Fibroblast of the conjunctiva (primary cell): ENCODE measurements around the gene SPCS2.
A peak's percentile ranks its signal among the peaks of the same experiment; 100 is the strongest.

Experiments used
- DNase-seq: peaks from one replicate; pipeline ENCODE4 v3.0.0-alpha.2; 2010; ENCODE audit warnings: low read depth

The SPCS2 gene

DNA sequence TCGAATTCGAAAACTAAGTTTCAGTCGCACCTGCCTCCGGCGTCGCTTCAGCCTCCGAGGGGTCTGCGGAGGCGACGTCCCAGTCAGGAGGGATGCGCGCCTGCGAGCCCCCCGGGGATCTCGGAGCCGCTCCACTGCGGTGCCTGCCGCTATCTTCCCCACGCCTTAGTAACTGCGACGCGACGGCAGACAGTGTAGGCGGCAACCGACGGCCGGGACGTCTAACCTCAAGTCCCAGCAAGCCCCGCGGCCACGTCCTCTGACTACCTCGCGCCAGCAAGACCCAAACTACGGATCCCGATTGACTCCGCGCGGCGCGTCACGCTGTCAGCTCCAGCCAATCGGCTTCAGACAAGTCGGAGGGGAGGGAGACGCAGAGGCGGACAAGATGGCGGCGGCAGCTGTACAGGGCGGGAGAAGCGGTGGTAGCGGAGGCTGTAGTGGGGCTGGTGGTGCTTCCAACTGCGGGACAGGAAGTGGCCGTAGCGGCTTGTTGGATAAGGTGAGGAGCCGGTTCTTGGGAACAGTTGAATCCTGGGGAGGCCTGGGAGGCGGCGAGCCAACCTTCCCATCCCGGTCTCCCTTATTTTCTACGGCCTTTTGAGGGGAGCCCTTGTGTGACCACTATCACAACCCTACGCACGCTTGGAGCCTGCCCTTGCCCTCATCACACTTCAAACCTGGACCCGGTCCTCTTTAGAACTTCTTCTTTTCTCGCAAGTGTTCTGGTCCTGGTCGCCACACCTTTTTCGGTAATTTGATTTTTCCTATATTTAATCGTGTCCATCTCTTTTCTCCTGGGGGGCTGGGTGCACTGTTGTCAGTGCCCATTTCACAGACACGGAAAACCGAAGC lies at the start of gene SPCS2, which contains the start of gene XRRA1:
Gene SPCS2 (plus strand): TSS at position 369 of the 855 bp plus-strand sequence. CDS start 20 bp downstream, at position 389.
Gene XRRA1 (minus strand): TSS at position 194 of the 855 bp plus-strand sequence. CDS start 8,213 bp downstream, outside the sequence.
- peak; percentile 97 for DNase-seq

- no peak for DNase-seq
Measured at GRCh38 chr11:74902342-74902741, 46.7 kb upstream of the SPCS2 start.

GRCh38 chr11:74905326-74905725 lies 43.7 kb upstream of the SPCS2 start:
- DNase-seq = no peak

DNA sequence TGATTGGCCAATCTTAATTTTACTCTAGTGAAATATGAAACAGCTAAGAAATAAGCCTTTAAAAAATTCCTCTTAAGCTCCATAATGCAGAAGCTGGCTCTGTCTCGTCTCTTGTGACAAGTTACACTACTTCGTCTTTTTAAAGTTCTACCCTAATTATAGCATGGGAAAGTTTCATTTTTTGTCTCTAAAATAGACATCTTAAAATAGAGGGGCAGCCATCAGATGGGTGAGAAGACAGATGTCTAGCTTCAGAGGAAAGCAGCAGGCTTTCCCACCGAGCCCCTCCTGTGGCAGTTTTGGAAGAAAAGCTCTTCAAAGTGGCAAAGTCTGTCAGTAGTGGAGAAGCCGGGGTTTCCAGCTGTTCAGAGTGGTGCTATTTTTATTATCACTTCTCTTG lies 39.7 kb upstream of the SPCS2 start:
- DNase-seq = no peak

DNA sequence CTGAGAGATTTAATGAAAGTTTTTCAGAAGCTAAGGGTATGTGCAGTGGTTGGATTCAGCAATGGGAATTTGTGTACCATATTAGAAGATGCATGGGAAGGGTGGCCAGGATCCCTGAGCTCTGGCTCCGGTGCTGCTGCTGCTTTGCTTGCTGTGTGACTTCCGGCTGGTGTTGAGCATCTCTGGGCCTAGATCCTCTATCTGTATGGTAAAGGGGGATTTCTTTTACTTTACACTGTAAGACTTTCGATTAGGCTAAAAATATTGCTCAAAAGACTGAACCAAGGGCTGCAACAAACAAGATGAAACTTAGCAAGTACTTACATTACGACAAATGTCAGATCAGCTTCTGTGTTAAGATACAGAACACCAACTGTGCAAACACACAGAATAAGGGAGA lies 39.3 kb upstream of the SPCS2 start:
- no peak for DNase-seq

GRCh38 chr11:74923125-74923524 lies 25.9 kb upstream of the SPCS2 start:
- no peak for DNase-seq

DNA sequence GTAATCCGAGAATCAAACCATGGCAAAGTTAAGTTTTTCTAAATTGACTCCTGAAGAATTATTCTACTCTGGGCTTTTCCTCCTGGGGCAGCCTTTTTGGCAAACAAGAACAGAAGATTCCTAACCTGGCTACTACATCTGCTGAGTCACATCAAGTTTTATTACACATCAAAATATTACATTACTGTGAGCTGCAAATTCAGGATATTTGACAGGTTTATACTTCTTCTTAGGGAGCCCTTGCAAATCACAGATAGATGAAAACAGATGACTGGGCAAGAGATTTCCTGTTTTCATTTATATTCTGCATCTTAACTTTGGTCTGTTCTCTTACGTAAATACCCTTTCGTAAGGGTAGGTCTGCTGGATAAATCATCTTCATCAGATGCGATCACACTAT lies 23.8 kb upstream of the SPCS2 start:
- no peak for DNase-seq

DNA sequence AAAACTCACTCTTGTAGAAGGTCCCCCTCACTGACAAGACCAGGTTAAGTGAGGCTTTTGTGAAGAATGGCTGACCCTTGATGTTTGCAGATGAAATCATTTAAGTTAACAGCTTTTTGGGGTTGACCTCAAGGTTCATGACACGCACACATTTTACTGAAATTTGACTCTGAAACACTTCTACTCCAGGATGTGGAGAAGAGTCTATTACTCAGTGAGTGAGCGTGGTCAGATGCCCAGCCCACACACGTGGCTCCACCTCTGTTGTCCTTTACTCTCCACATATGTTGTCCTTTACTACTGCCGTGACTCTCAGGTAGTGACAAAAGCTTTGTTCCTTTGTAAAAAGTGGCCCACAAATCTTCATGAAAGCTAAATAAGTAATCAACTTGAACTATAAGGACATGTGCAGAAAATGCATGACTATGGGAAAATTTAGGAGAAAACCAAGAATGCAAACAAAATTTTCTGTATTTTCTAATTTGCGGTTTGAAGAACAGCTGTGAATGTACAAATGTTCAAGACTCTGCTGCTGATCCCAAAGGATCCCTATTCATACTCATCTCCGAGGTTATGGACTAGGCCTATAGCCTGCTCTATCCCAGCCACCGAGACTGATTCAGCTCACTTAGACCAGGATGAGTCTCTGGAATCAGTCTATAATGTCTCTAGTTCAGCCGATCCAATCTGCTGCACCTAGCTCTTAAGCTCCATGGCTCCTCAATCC lies 22.6 kb upstream of the SPCS2 start:
- no peak for DNase-seq

GRCh38 chr11:74927496-74927895 lies 21.6 kb upstream of the SPCS2 start:
- no peak for DNase-seq

DNA sequence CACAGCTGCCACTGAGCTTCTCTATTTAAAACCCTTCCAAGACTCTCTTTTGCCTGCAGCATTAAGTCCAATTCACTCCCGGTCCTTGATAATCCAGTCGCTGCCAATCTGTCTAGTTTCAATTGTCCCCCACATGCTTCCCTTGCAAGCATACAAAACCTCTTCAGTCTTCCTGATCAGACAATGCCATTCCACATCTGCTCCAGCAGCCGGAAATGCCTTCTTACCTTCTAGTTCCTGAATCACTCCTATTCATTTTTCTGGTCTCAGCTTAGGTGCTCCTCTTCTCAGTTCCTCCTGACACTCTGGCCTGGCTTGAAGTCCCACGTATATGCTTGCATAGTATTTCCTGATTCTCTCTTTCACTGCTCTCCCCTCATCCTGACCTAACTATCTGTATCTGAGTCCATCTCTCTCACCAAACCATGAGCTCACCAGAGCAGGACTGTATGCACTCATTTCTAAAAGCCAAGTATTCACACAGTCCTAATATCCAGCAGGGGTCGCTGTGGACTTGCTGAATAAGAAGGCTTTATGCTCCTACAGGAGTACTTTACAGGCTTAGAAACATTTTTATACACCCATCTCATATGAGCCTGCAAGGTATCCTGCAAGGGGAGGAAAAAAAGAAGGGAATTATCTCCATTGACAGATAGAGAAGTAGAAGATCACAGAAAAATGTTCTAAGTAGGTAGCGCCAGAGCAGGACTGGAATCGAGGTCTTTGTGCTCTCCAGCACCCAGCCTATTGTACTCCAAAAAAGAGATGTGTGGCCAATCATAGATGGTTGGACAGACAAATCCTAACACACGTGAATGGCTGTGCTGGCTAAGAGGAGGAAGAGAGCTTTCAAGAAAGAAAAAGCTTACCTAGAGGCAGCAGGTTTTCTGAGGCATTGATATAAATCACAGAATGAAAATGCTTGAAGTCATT lies 19.4 kb upstream of the SPCS2 start:
- peak; percentile 92 for DNase-seq

DNA sequence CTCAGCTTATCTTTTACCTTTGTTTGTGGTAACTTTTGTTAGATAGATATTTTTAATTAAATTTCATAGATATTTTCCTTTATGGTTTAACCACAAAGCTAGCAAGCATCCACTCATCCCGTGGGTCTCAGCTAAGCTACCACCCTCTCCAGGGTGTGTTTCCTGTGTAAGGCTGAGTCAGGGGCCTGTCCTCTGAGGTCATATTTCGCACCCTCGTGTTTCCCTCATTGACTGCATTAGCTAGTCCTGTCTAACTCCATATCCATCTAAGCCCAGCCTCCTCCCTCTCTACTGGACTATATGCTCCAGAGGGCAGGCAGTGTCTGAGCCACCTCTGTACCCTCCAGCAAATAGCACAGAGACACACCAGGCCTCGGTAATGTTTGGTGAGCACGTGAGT lies 16.9 kb upstream of the SPCS2 start:
- DNase-seq = no peak

DNA sequence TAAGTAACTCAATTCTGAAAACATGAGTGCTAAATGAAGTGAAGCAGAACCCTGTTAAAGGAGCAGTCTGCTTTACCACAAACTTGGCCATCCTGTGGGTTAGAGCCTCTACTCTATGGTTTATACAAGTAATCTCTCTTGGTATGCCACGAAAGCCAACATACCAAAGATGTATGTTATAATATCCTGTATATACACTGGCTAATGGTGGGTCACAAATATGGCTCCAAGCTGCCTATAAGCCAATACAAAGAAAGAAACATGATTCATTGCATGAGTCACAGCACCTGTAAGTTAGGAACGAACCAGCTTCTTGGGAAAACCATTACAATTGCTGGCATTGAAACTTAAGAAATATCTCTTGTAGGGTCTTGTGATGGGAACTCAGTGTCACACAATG lies 16.3 kb upstream of the SPCS2 start:
- no peak for DNase-seq

DNA sequence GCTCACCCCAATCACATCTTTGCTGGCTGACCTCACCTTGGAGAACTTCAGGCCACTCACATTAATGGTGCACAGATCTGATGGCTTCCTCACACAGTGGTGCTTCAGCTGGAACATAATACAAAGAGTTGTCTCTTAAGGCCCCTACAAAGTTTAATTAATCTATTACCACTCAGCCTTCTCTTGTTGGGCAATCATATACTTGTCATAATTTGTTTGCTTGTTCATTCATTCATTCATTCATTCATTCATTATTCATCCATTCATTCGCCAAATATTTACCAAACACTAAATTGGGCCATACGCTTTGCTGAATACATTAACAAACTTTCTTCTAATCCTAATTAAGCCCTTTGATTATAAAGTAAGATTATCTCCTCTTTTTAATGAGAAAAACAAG lies 15.3 kb upstream of the SPCS2 start:
- DNase-seq = no peak

GRCh38 chr11:74935285-74935684 lies 13.8 kb upstream of the SPCS2 start:
- no peak for DNase-seq

DNA sequence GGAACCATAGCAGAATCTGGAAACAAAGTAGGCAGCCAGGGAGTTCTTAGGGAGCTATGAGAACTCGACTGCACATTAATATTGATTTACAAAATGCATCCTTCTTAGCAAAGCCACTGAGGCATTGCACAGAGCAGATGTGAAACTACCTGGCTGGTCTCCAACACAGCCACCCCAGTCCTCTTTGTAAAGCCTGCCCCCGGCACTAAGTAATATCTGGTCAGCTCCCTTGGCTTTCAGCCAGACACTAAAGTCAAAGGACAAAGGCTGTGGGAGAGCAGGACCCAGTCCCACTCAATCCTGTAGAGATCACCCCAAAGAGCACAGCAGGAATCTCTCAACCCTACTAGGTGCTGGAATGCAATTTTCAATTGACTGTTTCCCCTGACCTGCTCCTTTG lies 13.0 kb upstream of the SPCS2 start:
- no peak for DNase-seq

GRCh38 chr11:74936976-74937375 lies 12.1 kb upstream of the SPCS2 start:
- no peak for DNase-seq

DNA sequence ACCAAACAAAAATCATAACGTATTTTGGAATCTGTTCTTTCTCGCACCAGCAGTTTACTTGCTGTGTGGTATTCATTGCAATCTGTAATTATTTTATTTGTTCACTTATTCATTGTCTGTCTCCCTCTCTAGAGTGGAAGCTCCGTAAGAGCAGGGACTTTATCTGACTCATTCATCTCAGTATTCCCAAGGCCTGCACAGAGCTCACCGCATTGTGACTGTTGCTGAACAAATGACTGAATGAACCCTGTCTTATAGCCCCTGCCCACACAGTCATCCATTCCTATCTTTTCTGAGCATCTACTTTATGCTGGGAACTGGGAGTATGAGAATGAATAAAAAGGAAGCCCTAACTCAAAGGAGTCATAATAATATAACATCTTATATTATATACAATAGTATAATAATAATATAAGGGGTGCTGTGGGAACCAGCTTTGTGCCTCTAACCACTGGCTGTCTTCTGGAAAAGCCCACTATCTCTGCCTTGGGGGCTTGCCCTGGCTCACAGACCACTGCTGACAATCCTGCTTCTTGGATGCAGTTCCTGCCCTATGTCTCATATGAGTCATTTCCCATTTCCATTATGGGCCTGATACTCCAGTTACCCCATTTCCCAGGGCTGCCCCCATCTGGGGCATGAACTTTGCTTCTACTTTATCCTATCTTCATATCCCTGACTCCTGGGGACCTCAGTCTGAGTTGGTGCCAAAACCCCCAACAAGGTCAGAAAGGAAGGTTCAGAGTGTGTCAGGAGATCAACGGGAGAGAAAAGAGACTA lies 11.2 kb upstream of the SPCS2 start:
- no peak for DNase-seq

DNA sequence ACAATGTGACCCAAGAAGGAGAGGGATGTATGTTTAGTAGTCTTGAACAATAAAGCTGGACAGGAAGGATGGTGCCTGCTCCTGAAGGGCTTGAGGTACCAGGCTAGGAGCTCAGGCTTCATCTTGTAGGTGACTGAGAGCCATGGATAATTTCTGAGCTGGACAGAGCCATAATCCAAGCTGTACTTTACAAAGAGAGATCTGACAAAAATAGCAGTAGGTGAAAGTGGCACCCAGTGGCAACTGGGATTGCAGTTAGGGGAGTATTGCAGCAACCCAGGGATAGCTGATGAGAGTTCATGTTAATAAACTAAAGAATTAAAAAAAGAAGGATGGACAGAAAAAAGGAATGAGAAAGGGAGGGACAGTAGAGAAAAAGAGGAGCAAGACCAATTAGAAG lies 7.6 kb upstream of the SPCS2 start:
- DNase-seq = no peak

DNA sequence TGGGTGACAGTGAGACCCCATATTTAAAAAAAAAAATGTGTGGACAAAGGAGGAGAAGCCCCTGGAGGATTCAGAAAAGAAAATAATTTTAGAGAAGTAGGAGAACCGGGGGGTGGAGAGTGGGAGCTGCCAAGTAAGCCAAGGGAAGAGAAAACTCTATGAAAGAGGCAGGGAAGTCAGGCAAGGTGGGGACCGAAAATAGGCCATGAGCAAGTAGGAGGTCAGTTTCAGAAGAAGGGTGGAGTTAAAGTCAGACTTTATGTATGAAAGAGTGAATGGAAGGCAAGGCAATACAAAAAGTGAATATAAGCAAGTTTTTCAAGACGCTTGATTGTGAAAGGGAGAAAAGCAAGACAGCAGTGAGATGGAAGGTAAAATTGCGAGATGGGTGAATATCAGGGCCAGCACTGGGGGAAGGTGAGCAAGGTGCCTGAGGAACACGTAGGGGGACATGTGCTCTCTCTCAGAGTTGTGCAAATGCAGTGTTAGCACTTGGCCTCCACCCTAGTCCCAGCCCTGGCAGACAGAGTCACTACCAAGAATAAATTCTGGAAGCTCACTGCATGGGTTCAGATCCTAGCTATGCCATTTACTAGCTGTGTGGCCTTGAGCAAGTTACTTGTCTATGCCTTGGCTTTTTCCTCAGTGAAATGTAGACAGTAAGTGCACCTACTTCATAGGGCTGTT lies 6.8 kb upstream of the SPCS2 start:
- DNase-seq = no peak

- DNase-seq = no peak
Measured at GRCh38 chr11:74948546-74948897, 544 bp upstream of the SPCS2 start.

- DNase-seq = no peak
Measured at GRCh38 chr11:74949753-74950137, 679 bp downstream of the SPCS2 start.
